ENCODE measurements around the gene DUSP16. TPM values are rescaled to one million over a fixed set of nuclear protein-coding genes. Genes with fewer than 3 reads are reported as not detected.
"Not testable (repeated sequence)": the region's sequence is repeated elsewhere in the genome, so short reads cannot be mapped to it uniquely, and the experiment has no call there.

DUSP16 gene
- total RNA-seq, 4 donors from 2014 or later, result 20.5 to 46.0 (median 35.5) TPM

DNA sequence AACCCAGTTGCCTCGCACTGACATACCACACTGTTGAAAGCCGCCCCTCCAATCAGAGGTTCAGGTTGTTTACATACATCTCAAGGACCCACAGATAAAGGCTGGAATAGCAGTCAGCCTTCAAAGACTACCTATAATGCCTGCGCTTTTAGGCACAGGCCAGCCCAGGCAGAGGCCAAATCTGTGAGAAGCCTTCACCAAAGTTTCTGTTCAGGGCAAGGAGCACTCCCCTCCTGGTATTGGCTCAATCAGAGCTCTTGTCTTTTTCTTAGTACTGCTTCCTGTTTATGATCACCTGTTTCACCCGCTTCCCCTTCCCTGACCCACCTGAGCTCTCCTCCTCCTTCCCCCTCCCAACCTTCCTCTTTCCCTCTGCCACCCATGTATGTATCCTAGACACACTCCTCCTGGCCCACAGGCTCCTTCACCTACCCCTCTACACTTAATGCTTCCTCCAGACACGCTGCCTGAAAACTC, 34.8 kb downstream of the DUSP16 start:
- Histone ChIP-seq H3K27ac (no peak overlapping the region), H3K4me3 (no peak overlapping the region), H3K36me3 (no peaks in the 10 kb centered on the region), H3K27me3 (no peaks in the 10 kb centered on the region), H3K4me1 (no peaks in the 10 kb centered on the region), H3K9me3 (no peaks in the 10 kb centered on the region)
- intact Hi-C loops (cut with DNase I; ENCODE audit: low total_unique reads), result no loop called here
- TF ChIP-seq, protein P1, sequence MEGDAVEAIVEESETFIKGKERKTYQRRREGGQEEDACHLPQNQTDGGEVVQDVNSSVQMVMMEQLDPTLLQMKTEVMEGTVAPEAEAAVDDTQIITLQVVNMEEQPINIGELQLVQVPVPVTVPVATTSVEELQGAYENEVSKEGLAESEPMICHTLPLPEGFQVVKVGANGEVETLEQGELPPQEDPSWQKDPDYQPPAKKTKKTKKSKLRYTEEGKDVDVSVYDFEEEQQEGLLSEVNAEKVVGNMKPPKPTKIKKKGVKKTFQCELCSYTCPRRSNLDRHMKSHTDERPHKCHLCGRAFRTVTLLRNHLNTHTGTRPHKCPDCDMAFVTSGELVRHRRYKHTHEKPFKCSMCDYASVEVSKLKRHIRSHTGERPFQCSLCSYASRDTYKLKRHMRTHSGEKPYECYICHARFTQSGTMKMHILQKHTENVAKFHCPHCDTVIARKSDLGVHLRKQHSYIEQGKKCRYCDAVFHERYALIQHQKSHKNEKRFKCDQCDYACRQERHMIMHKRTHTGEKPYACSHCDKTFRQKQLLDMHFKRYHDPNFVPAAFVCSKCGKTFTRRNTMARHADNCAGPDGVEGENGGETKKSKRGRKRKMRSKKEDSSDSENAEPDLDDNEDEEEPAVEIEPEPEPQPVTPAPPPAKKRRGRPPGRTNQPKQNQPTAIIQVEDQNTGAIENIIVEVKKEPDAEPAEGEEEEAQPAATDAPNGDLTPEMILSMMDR (IDR thresholded peaks at IDR 0.05), result no peak
- no peak for DNase-seq

- DNase-seq, result no peak
- no peaks in the 10 kb centered on the region for H3K36me3 ChIP-seq
- no peak overlapping the region for H3K27ac ChIP-seq
- intact Hi-C loops (cut with DNase I; ENCODE audit: low total_unique reads), result no loop called here
- TF ChIP-seq, protein P1 (IDR thresholded peaks at IDR 0.05), result no peak
- TF ChIP-seq POLR2A (IDR thresholded peaks at IDR 0.05), result no peak
- H3K4me3 ChIP-seq, result no peak overlapping the region
- H3K4me1 ChIP-seq, result no peaks in the 10 kb centered on the region
- H3K9me3 ChIP-seq, result no peaks in the 10 kb centered on the region
- H3K27me3 ChIP-seq, result no peaks in the 10 kb centered on the region
Observed at GRCh38 chr12:12524128-12524527, 38.5 kb downstream of the DUSP16 start.

GRCh38 chr12:12523229-12523628, 39.4 kb downstream of the DUSP16 start:
- Histone ChIP-seq H3K4me1 (no peaks in the 10 kb centered on the region), H3K4me3 (no peak overlapping the region), H3K9me3 (no peaks in the 10 kb centered on the region), H3K27ac (no peak overlapping the region), H3K36me3 (no peaks in the 10 kb centered on the region), H3K27me3 (no peaks in the 10 kb centered on the region)
- intact Hi-C loops (cut with DNase I; ENCODE audit: low total_unique reads), result no loop called here
- no peak for TF ChIP-seq POLR2A (IDR thresholded peaks at IDR 0.05)
- TF ChIP-seq, protein P1 (IDR thresholded peaks at IDR 0.05), result no peak
- no peak for DNase-seq

GRCh38 chr12:12522657-12523056, 40.0 kb downstream of the DUSP16 start:
- intact Hi-C loops (cut with DNase I; ENCODE audit: low total_unique reads); DNase-seq; H3K27ac ChIP-seq; H3K4me1 ChIP-seq; H3K4me3 ChIP-seq; H3K27me3 ChIP-seq; H3K9me3 ChIP-seq; H3K36me3 ChIP-seq: not testable (repeated sequence)

DNA sequence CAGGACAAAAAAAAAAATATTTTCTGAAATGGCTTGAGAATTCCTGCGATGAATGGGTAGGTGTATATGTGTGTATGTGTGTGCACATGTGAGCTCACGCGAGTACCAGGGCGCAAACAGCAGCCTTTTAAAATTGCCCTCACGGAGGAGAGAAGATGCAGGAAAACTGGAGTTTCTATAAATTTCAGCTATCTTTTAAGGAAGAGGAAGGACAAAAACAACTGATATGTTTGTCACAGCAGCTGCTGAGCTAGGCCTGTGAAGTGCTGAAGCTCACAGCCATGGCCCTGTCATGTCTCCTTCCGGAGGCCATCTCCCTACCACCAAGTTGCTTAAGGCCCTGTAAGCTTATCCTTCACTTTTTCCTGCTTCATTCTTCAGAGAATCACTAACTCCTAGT, 40.8 kb downstream of the DUSP16 start:
- H3K4me1 ChIP-seq, result no peaks in the 10 kb centered on the region
- TF ChIP-seq, protein P1 (IDR thresholded peaks at IDR 0.05), result no peak
- TF ChIP-seq POLR2A (IDR thresholded peaks at IDR 0.05), result no peak
- no peaks in the 10 kb centered on the region for H3K27me3 ChIP-seq
- intact Hi-C loops (cut with DNase I; ENCODE audit: low total_unique reads), result no loop called here
- H3K36me3 ChIP-seq, result no peaks in the 10 kb centered on the region
- H3K4me3 ChIP-seq, result no peak overlapping the region
- DNase-seq, result no peak
- H3K27ac ChIP-seq, result no peak overlapping the region
- H3K9me3 ChIP-seq, result no peaks in the 10 kb centered on the region

DNA sequence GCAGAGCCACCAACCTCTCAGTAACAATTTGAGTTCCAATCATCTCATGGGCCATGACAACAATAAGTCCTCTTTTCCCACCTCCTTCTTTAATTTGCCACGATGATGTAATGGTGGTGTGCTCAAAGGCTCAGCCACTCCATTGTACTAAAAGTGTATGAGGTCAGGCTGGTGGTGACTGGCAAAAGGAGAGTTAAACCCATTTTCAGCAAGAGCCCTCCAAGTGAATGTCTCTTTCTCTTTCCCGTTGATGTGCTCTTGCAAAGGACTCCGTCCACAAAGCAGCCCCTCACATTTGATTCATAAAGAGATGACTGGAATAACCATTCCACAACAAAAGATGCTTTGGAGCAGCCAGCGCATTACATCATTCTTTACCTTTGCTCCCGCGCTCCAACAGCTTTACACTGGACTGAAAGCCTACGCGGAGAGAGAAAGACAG, 41.6 kb downstream of the DUSP16 start:
- TF ChIP-seq, protein P1 (IDR thresholded peaks at IDR 0.05), result no peak
- no peak for TF ChIP-seq POLR2A (IDR thresholded peaks at IDR 0.05)
- Histone ChIP-seq H3K36me3 (no peaks in the 10 kb centered on the region), H3K4me3 (no peak overlapping the region), H3K27me3 (no peaks in the 10 kb centered on the region), H3K4me1 (no peaks in the 10 kb centered on the region), H3K9me3 (no peaks in the 10 kb centered on the region), H3K27ac (no peak overlapping the region)
- DNase-seq, result no peak
- intact Hi-C loops (cut with DNase I; ENCODE audit: low total_unique reads), result no loop called here
